H9 (cell line): ENCODE measurements around the gene PCDH9. TPM values are rescaled to one million over a fixed set of nuclear protein-coding genes. Genes with fewer than 3 reads are reported as not detected.

Experiments used
- DNase-seq: peaks from one replicate; pipeline ENCODE4 v3.0.0-alpha.2; 2017
- H2AFZ ChIP-seq: one replicate; pipeline ENCODE4 v1.6.1; 2013; ENCODE audit warnings: mild to moderate bottlenecking, low read length, control low read depth, moderate library complexity
- H2AK5ac ChIP-seq: 2 replicates; pipeline ENCODE4 v1.6.1; 2013; ENCODE audit warnings: low read length, control low read depth, mixed read lengths; ENCODE audit not compliant: insufficient read length
- H2BK120ac ChIP-seq: one replicate; pipeline ENCODE4 v1.6.1; 2013; ENCODE audit warnings: low read depth, mild to moderate bottlenecking, low read length, control low read depth, inconsistent platforms; ENCODE audit not compliant: poor library complexity, severe bottlenecking
- H2BK12ac ChIP-seq: 2 replicates; pipeline ENCODE4 v1.6.1; 2013; ENCODE audit warnings: low read length, control low read depth, mixed read lengths, low read depth; ENCODE audit not compliant: insufficient read length
- H2BK15ac ChIP-seq: 2 replicates; pipeline ENCODE4 v1.6.1; 2013; ENCODE audit warnings: low read depth, low read length, control low read depth
- H2BK20ac ChIP-seq: one replicate; pipeline ENCODE4 v1.6.1; 2013; ENCODE audit warnings: low read depth, mild to moderate bottlenecking, low read length, control low read depth, inconsistent platforms; ENCODE audit not compliant: poor library complexity, severe bottlenecking
- H2BK5ac ChIP-seq: 2 replicates; pipeline ENCODE4 v1.6.1; 2013; ENCODE audit warnings: low read length, control low read depth, mixed read lengths; ENCODE audit not compliant: insufficient read length
- H3K14ac ChIP-seq: 2 replicates; pipeline ENCODE4 v1.6.1; 2013; ENCODE audit warnings: low read length, control low read depth; ENCODE audit not compliant: insufficient read depth
- H3K18ac ChIP-seq: 2 replicates; pipeline ENCODE4 v1.6.1; 2013; ENCODE audit warnings: low read depth, mild to moderate bottlenecking, mixed read lengths, low read length, control low read depth; ENCODE audit not compliant: insufficient read length
- H3K23ac ChIP-seq: 2 replicates; pipeline ENCODE4 v1.6.1; 2013; ENCODE audit warnings: low read length, control low read depth, mixed read lengths, low read depth; ENCODE audit not compliant: insufficient read length
- H3K23me2 ChIP-seq: 2 replicates; pipeline ENCODE4 v1.6.1; 2013; ENCODE audit warnings: low read depth, mild to moderate bottlenecking, mixed read lengths, low read length, control low read depth; ENCODE audit not compliant: insufficient read length, poor library complexity, severe bottlenecking
- H3K27ac ChIP-seq: 2 replicates; pipeline ENCODE4 v1.5.1; 2013; ENCODE audit warnings: low read length, control low read depth, mixed read lengths, low read depth; ENCODE audit not compliant: insufficient read length
- H3K27me3 ChIP-seq: 2 replicates; pipeline ENCODE4 v1.6.1; 2013; ENCODE audit warnings: low read length, control low read depth, inconsistent platforms; ENCODE audit not compliant: insufficient read depth
- H3K4ac ChIP-seq: 2 replicates; pipeline ENCODE4 v1.6.1; 2013; ENCODE audit warnings: low read depth, mild to moderate bottlenecking, control low read depth, inconsistent platforms, low read length, moderate library complexity
- H3K4me1 ChIP-seq: 2 replicates; pipeline ENCODE4 v1.6.1; 2013; ENCODE audit warnings: low read length, control low read depth, inconsistent platforms; ENCODE audit not compliant: insufficient read depth
- H3K4me2 ChIP-seq: 2 replicates; pipeline ENCODE4 v1.6.1; 2013; ENCODE audit warnings: low read length, control low read depth, mixed read lengths; ENCODE audit not compliant: insufficient read length, insufficient read depth
- H3K56ac ChIP-seq: 2 replicates; pipeline ENCODE4 v1.6.1; 2013; ENCODE audit warnings: low read depth, mild to moderate bottlenecking, mixed read lengths, low read length, control low read depth; ENCODE audit not compliant: insufficient read length
- H3K79me1 ChIP-seq: 2 replicates; pipeline ENCODE4 v1.6.1; 2013; ENCODE audit warnings: low read depth, mild to moderate bottlenecking, moderate library complexity, low read length, control low read depth, inconsistent platforms; ENCODE audit not compliant: insufficient read depth, poor library complexity, severe bottlenecking
- H3K79me2 ChIP-seq: 2 replicates; pipeline ENCODE4 v1.6.1; 2013; ENCODE audit warnings: low read length, control low read depth, inconsistent platforms; ENCODE audit not compliant: insufficient read depth
- H3K9ac ChIP-seq: 2 replicates; pipeline ENCODE4 v1.6.1; 2013; ENCODE audit warnings: low read length, control low read depth, mixed read lengths; ENCODE audit not compliant: insufficient read length; ENCODE audit errors: extremely low read depth
- H3K9me3 ChIP-seq: one replicate; pipeline ENCODE4 v1.6.1; 2013; ENCODE audit warnings: low read depth, low read length, inconsistent platforms; ENCODE audit not compliant: control insufficient read depth
- H3T11ph ChIP-seq: one replicate; pipeline ENCODE4 v1.6.1; 2013; ENCODE audit warnings: mild to moderate bottlenecking, low read length, control low read depth, inconsistent platforms
- H4K20me1 ChIP-seq: one replicate; pipeline ENCODE4 v1.6.1; 2013; ENCODE audit not compliant: control insufficient read depth, insufficient read length, insufficient read depth
- H4K5ac ChIP-seq: 2 replicates; pipeline ENCODE4 v1.6.1; 2013; ENCODE audit warnings: low read depth, mild to moderate bottlenecking, mixed read lengths, low read length, control low read depth; ENCODE audit not compliant: insufficient read length
- H4K8ac ChIP-seq: replicated peaks from 2 replicates; pipeline ENCODE4 v1.6.1; 2013; ENCODE audit warnings: low read length, control low read depth, mixed read lengths, low read depth; ENCODE audit not compliant: insufficient read length
- H4K91ac ChIP-seq: 2 replicates; pipeline ENCODE4 v1.6.1; 2013; ENCODE audit warnings: low read depth, mild to moderate bottlenecking, moderate library complexity, mixed read lengths, low read length, control low read depth; ENCODE audit not compliant: insufficient read length
- H3K27ac Mint-ChIP-seq, 3 experiments: 2 replicates in 2 of 3; 3 replicates in 1 of 3; pipeline ENCODE4 v1.8.0; 2020 to 2021; ENCODE audit warnings: mixed read lengths in 3 of 3, mild to moderate bottlenecking in 1 of 3, moderate library complexity in 1 of 3
- H3K27me3 Mint-ChIP-seq: 2 replicates; pipeline ENCODE4 v1.8.0; 2021; ENCODE audit warnings: low read depth, mild to moderate bottlenecking, moderate library complexity, mixed read lengths
- H3K36me3 Mint-ChIP-seq, 3 experiments: 2 replicates in 2 of 3; 3 replicates in 1 of 3; pipeline ENCODE4 v1.8.0; 2020 to 2021; ENCODE audit warnings: low read depth in 3 of 3, mixed read lengths in 3 of 3; ENCODE audit not compliant: insufficient read depth in 1 of 3
- H3K4me1 Mint-ChIP-seq, 2 experiments: 2 replicates each; pipeline ENCODE4 v1.8.0; 2020; ENCODE audit warnings: mixed read lengths in 2 of 2
- H3K4me3 Mint-ChIP-seq, 2 experiments: 2 replicates in 1 of 2; 3 replicates in 1 of 2; pipeline ENCODE4 v1.8.0; 2020 to 2021; ENCODE audit warnings: mild to moderate bottlenecking in 2 of 2, mixed read lengths in 2 of 2, moderate library complexity in 1 of 2
- H3K9me3 Mint-ChIP-seq, 2 experiments: 2 replicates in 1 of 2; 3 replicates in 1 of 2; pipeline ENCODE4 v1.8.0; 2020; ENCODE audit warnings: mild to moderate bottlenecking in 2 of 2, mixed read lengths in 2 of 2, moderate library complexity in 1 of 2
- CTCF ChIP-seq: fragments of 200-600 bp; sonication (generic); conservative IDR thresholded peaks from 3 replicates; pipeline ENCODE4 v1.8.0; 2021; ENCODE audit warnings: antibody characterized with exemption, mild to moderate bottlenecking
- WGBS: extraction: QIAGEN DNeasy Blood & Tissue Kit; methylation state at CpG from one replicate; pipeline ENCODE4 v1.1.7; 2013; ENCODE audit warnings: missing lambda C conversion rate, low lambda C conversion rate, mixed read lengths; ENCODE audit not compliant: insufficient read length; ENCODE audit errors: extremely low coverage; 5-methylcytosine and 5-hydroxymethylcytosine counted together
- total RNA-seq: library from RNA; stranded (reverse); gene quantifications from 2 replicates; pipeline ENCODE4 v1.2.1, GENCODE V29; 2021

PCDH9 gene
- total RNA-seq, 1 experiment from 2014 or later, result 0.11 TPM

- Histone ChIP-seq H2BK120ac (no peak overlapping the region), H3K23me2 (no peaks in the 10 kb centered on the region), H3K23ac (no peak overlapping the region), H2BK15ac (no peak overlapping the region), H2BK12ac (no peak overlapping the region), H3K27ac (no peak overlapping the region), H2BK20ac (no peak overlapping the region), H4K5ac (no peak overlapping the region), H2BK5ac (no peak overlapping the region), H2AFZ (no peak overlapping the region), H3K4me2 (no peak overlapping the region), H3T11ph (no peak overlapping the region), H3K9me3 (no peaks in the 10 kb centered on the region), H4K91ac (no peak overlapping the region), H3K9ac (no peak overlapping the region), H3K56ac (no peak overlapping the region), H3K4me1 (no peaks in the 10 kb centered on the region), H3K27me3 (no peaks in the 10 kb centered on the region), H4K20me1 (no peaks in the 10 kb centered on the region), H3K18ac (no peak overlapping the region), H3K14ac (no peak overlapping the region), H4K8ac (no peak overlapping the region), H2AK5ac (no peak overlapping the region), H3K4ac (no peak overlapping the region), H3K79me1 (no peaks in the 10 kb centered on the region), H3K79me2 (no peaks in the 10 kb centered on the region)
- Mint-ChIP-seq H3K27me3 (no peaks in the 10 kb centered on the region), H3K27ac (no peak overlapping the region), H3K4me3 (no peak overlapping the region), H3K4me1 (no peaks in the 10 kb centered on the region), H3K36me3 (peaks cover 0 to 6% (median 3%) of the 10 kb centered on the region in 3 experiments; a peak in 4 of 7 replicates), H3K9me3 (peaks cover 0 to 6% of the 10 kb centered on the region in 2 experiments; a peak in 2 of 5 replicates)
- no peak for DNase-seq
- WGBS, result no CpG with 5 or more reads among the region's 3 CpGs
- TF ChIP-seq CTCF, result no peak
Observed at GRCh38 chr13:66425741-66426140, 804.4 kb downstream of the PCDH9 start.
